NT2/D1 (cell line): ENCODE results near the gene EEF1AKMT1.

Experiments
- YY1 ChIP-seq: IDR thresholded peaks from 2 replicates; pipeline ENCODE4 v1.6.1; 2011; ENCODE audit not compliant: insufficient read length, insufficient read depth
- ZNF274 ChIP-seq: IDR thresholded peaks from 2 replicates; pipeline ENCODE4 v1.6.1; 2011; ENCODE audit warnings: mild to moderate bottlenecking, low read depth, low read length

- no peak for TF ChIP-seq YY1
- no peak for TF ChIP-seq ZNF274
Observed at GRCh38 chr13:20788312-20788711, 14.6 kb upstream of the EEF1AKMT1 start.
